Measurements from ENCODE around the gene PSENEN. TPM values are rescaled to one million over a fixed set of nuclear protein-coding genes. Genes with fewer than 3 reads are reported as not detected.

Gene PSENEN
- total RNA-seq, 1 experiment from 2014 or later = 70.2 TPM

DNA sequence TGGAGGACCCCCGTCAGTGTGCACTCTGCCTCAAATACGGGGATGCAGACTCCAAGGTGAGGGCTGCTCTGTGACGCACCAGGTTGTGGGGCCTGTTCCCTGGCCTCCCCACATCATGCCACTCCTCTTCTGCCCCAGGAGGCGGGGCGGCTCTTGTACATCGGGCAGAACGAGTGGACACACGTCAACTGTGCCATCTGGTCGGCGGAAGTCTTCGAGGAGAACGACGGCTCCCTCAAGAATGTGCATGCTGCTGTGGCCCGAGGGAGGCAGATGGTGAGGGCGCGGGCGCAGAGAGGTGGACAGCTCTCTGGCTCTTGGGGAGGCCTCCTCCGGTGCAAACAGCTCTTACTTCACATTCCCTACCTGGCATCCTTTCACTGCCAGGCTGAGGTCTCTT is 16.4 kb upstream of the PSENEN start:
- Mint-ChIP-seq H3K4me1 (ENCODE audit: low read depth, unreplicated experiment) (no peaks in the 10 kb centered on the region), H3K9me3 (ENCODE audit: unreplicated experiment) (no peaks in the 10 kb centered on the region), H3K4me3 (ENCODE audit: unreplicated experiment) (no peak overlapping the region), H3K27ac (ENCODE audit: unreplicated experiment) (no peak overlapping the region), H3K36me3 (ENCODE audit: insufficient read depth, unreplicated experiment) (peaks cover 85% of the 10 kb centered on the region), H3K27me3 (ENCODE audit: insufficient read depth, unreplicated experiment) (no peaks in the 10 kb centered on the region)
- POLR2A ChIA-PET = no interaction called here
- peaks cover 6% of the 10 kb centered on the region for H3K36me3 ChIP-seq (ENCODE audit: control insufficient read depth, insufficient read depth, low read length)
- TF ChIP-seq CTCF (IDR thresholded peaks at IDR 0.05; ENCODE audit: insufficient read depth in 1 of 2, low read depth in 1 of 2, low read length in 1 of 2, severe bottlenecking in 1 of 2, unreplicated experiment in 1 of 2) = no peak
- no peaks in the 10 kb centered on the region for H3K27me3 ChIP-seq (replicated peaks; ENCODE audit: control insufficient read depth, insufficient read depth, low read length)
- CTCF ChIA-PET = interaction anchor here (1.6 kb wide), 1 partner anchor 8 kb away, joined by 7 read pairs; no protein-coding TSS in a partner anchor
- intact Hi-C loops (cut with micrococcal nuclease; ENCODE audit: unreplicated experiment) = no loop called here
- BruUV-seq (replicated peaks) = no TSS peak
- no peak for DNase-seq
- H3K9me3 ChIP-seq = no peaks in the 10 kb centered on the region
- H3K4me1 ChIP-seq = no peaks in the 10 kb centered on the region
- H3K4me3 ChIP-seq (ENCODE audit: low read depth, low read length) = no peak overlapping the region

DNA sequence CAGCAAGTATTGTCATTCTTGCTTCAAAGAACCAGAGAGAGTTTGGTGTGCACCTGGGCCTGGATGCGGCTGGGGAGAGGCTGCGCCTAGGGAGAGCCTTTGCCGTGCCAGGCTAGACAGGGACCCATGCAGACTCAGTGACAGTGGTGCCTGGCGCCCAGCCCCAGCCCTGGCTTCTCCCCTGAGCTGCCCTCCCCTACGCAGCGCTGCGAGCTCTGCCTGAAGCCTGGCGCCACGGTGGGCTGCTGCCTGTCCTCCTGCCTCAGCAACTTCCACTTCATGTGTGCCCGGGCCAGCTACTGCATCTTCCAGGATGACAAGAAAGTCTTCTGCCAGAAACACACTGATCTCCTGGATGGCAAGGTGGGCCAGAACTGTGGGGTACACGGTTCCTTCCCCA is 15.7 kb upstream of the PSENEN start:
- H3K4me1 Mint-ChIP-seq (ENCODE audit: low read depth, unreplicated experiment) = no peaks in the 10 kb centered on the region

DNA sequence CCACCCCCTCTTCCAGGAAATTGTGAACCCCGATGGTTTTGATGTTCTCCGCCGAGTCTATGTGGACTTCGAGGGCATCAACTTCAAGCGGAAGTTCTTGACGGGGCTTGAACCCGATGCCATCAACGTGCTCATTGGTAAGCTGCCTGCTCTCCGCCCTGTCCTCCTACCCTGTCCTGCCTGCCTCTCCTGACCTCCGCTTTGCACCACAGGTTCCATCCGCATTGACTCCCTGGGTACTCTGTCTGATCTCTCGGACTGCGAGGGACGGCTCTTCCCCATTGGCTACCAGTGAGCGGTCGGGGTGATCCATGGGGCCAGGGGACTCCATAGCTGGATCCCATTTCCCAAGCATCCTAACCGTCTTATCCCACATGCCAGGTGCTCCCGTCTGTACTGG is 15.1 kb upstream of the PSENEN start:
- H3K27me3 Mint-ChIP-seq (ENCODE audit: insufficient read depth, unreplicated experiment) = no peaks in the 10 kb centered on the region

More for the DNA sequence above, 15.7 kb upstream of the PSENEN start:
- intact Hi-C loops (cut with micrococcal nuclease; ENCODE audit: unreplicated experiment) = no loop called here
- H3K4me3 Mint-ChIP-seq (ENCODE audit: unreplicated experiment) = no peak overlapping the region
- H3K9me3 Mint-ChIP-seq (ENCODE audit: unreplicated experiment) = no peaks in the 10 kb centered on the region
- no peaks in the 10 kb centered on the region for H3K27me3 Mint-ChIP-seq (ENCODE audit: insufficient read depth, unreplicated experiment)
- no peak overlapping the region for H3K27ac Mint-ChIP-seq (ENCODE audit: unreplicated experiment)
- Histone ChIP-seq H3K27me3 (replicated peaks; ENCODE audit: control insufficient read depth, insufficient read depth, low read length) (no peaks in the 10 kb centered on the region), H3K36me3 (ENCODE audit: control insufficient read depth, insufficient read depth, low read length) (peaks cover 10% of the 10 kb centered on the region), H3K4me3 (ENCODE audit: low read depth, low read length) (no peak overlapping the region), H3K9me3 (no peaks in the 10 kb centered on the region), H3K4me1 (no peaks in the 10 kb centered on the region)
- peaks cover 87% of the 10 kb centered on the region for H3K36me3 Mint-ChIP-seq (ENCODE audit: insufficient read depth, unreplicated experiment)
- CTCF ChIA-PET = no interaction called here
- no peak for DNase-seq
- POLR2A ChIA-PET = interaction anchor here (1.7 kb wide), 1 partner anchor 11 kb away, joined by 7 read pairs; no protein-coding TSS in a partner anchor
- TF ChIP-seq CTCF (IDR thresholded peaks at IDR 0.05; ENCODE audit: insufficient read depth in 1 of 2, low read depth in 1 of 2, low read length in 1 of 2, severe bottlenecking in 1 of 2, unreplicated experiment in 1 of 2) = no peak
- no TSS peak for BruUV-seq (replicated peaks)

More for the DNA sequence above, 15.1 kb upstream of the PSENEN start:
- H3K4me3 ChIP-seq (ENCODE audit: low read depth, low read length) = no peak overlapping the region
- no peak for DNase-seq
- intact Hi-C loops (cut with micrococcal nuclease; ENCODE audit: unreplicated experiment) = no loop called here
- ChIA-PET POLR2A (interaction anchor here (1.7 kb wide), 1 partner anchor 10 kb away, joined by 7 read pairs; no protein-coding TSS in a partner anchor), CTCF (no interaction called here)
- H3K27ac Mint-ChIP-seq (ENCODE audit: unreplicated experiment) = no peak overlapping the region
- no peak overlapping the region for H3K4me3 Mint-ChIP-seq (ENCODE audit: unreplicated experiment)
- H3K4me1 Mint-ChIP-seq (ENCODE audit: low read depth, unreplicated experiment) = no peaks in the 10 kb centered on the region
- H3K9me3 ChIP-seq = no peaks in the 10 kb centered on the region
- peaks cover 86% of the 10 kb centered on the region for H3K36me3 Mint-ChIP-seq (ENCODE audit: insufficient read depth, unreplicated experiment)
- H3K27me3 ChIP-seq (replicated peaks; ENCODE audit: control insufficient read depth, insufficient read depth, low read length) = no peaks in the 10 kb centered on the region
- no peaks in the 10 kb centered on the region for H3K9me3 Mint-ChIP-seq (ENCODE audit: unreplicated experiment)
- H3K4me1 ChIP-seq = no peaks in the 10 kb centered on the region
- H3K36me3 ChIP-seq (ENCODE audit: control insufficient read depth, insufficient read depth, low read length) = peaks cover 10% of the 10 kb centered on the region
- BruUV-seq (replicated peaks) = no TSS peak
- TF ChIP-seq CTCF (IDR thresholded peaks at IDR 0.05; ENCODE audit: insufficient read depth in 1 of 2, low read depth in 1 of 2, low read length in 1 of 2, severe bottlenecking in 1 of 2, unreplicated experiment in 1 of 2) = no peak
